GM23338 (cell line): ENCODE measurements around the gene WIPF1. TPM values are rescaled to one million over a fixed set of nuclear protein-coding genes. Genes with fewer than 3 reads are reported as not detected.

Experiments
- ATAC-seq: fragments of 200-7000 bp; cut with Tn5 transposase; 3 replicates; pipeline ENCODE4 v1.9.1; 2020
- DNase-seq: peaks from one replicate; pipeline ENCODE4 v3.0.0-alpha.2; 2015; ENCODE audit warnings: low spot score
- H2AFZ ChIP-seq: fragments of 200-600 bp; sonication (generic); 2 replicates; pipeline ENCODE4 v1.8.0; 2016; ENCODE audit warnings: antibody characterized with exemption, mild to moderate bottlenecking, moderate library complexity
- H3F3A ChIP-seq: fragments of 200-600 bp; sonication (generic); replicated peaks from 2 replicates; pipeline ENCODE4 v1.8.0; 2017; ENCODE audit warnings: antibody characterized with exemption, mixed run types, low read depth
- H3K27ac ChIP-seq: fragments of 200-600 bp; sonication (generic); 2 replicates; pipeline ENCODE4 v1.6.1; 2016; ENCODE audit warnings: low read depth
- H3K27me3 ChIP-seq: fragments of 200-600 bp; sonication (generic); 2 replicates; pipeline ENCODE4 v1.8.0; 2016; ENCODE audit warnings: mild to moderate bottlenecking, mixed run types, moderate library complexity; ENCODE audit not compliant: insufficient read depth
- H3K36me3 ChIP-seq: fragments of 200-600 bp; sonication (generic); 2 replicates; pipeline ENCODE4 v1.8.0; 2016; ENCODE audit warnings: mild to moderate bottlenecking; ENCODE audit not compliant: insufficient read depth
- H3K4me1 ChIP-seq: fragments of 200-600 bp; sonication (generic); 2 replicates; pipeline ENCODE4 v1.8.0; 2016; ENCODE audit warnings: mild to moderate bottlenecking, moderate library complexity; ENCODE audit not compliant: insufficient read depth
- H3K4me2 ChIP-seq: fragments of 200-600 bp; sonication (generic); 2 replicates; pipeline ENCODE4 v1.7.1; 2017; ENCODE audit warnings: mixed run types
- H3K4me3 ChIP-seq: fragments of 200-600 bp; sonication (generic); 2 replicates; pipeline ENCODE4 v1.6.1; 2016; ENCODE audit warnings: mixed run types
- H3K79me2 ChIP-seq: fragments of 200-600 bp; sonication (generic); replicated peaks from 2 replicates; pipeline ENCODE4 v1.8.0; 2017; ENCODE audit warnings: mild to moderate bottlenecking; ENCODE audit not compliant: insufficient read depth
- H3K9me2 ChIP-seq: fragments of 200-600 bp; sonication (generic); 2 replicates; pipeline ENCODE4 v1.8.0; 2017; ENCODE audit not compliant: insufficient read depth
- H4K20me1 ChIP-seq: fragments of 200-600 bp; sonication (generic); replicated peaks from 2 replicates; pipeline ENCODE4 v1.8.0; 2017; ENCODE audit warnings: mild to moderate bottlenecking; ENCODE audit not compliant: insufficient read depth
- H3K27ac Mint-ChIP-seq: 2 replicates; pipeline ENCODE4 v1.8.0; 2020; ENCODE audit warnings: inconsistent platforms, mild to moderate bottlenecking, moderate library complexity, mixed read lengths
- H3K27me3 Mint-ChIP-seq: 3 replicates; pipeline ENCODE4 v1.8.0; 2022; ENCODE audit warnings: low read depth, mild to moderate bottlenecking, moderate library complexity, mixed read lengths, inconsistent platforms; ENCODE audit not compliant: insufficient read depth, poor library complexity
- H3K36me3 Mint-ChIP-seq: 3 replicates; pipeline ENCODE4 v1.8.0; 2021; ENCODE audit warnings: low read depth, mild to moderate bottlenecking, inconsistent platforms, moderate library complexity, mixed read lengths
- H3K4me1 Mint-ChIP-seq: 3 replicates; pipeline ENCODE4 v1.8.0; 2020; ENCODE audit warnings: mild to moderate bottlenecking, inconsistent platforms, mixed read lengths
- H3K4me3 Mint-ChIP-seq: 3 replicates; pipeline ENCODE4 v1.8.0; 2021; ENCODE audit warnings: moderate library complexity, mild to moderate bottlenecking, inconsistent platforms, mixed read lengths
- H3K9me3 Mint-ChIP-seq: 3 replicates; pipeline ENCODE4 v1.8.0; 2020; ENCODE audit warnings: moderate library complexity, mild to moderate bottlenecking, inconsistent platforms, mixed read lengths
- CREB1 ChIP-seq: fragments of 250-450 bp; sonication (Bioruptor Pico); IDR thresholded peaks from 2 replicates; pipeline ENCODE4 v1.5.0; 2020; ENCODE audit warnings: low read depth, mild to moderate bottlenecking, moderate library complexity
- POLR2AphosphoS5 ChIP-seq: IDR thresholded peaks from 2 replicates; pipeline ENCODE4 v1.6.1; 2016; ENCODE audit warnings: antibody characterized with exemption, low read depth
- ZNF114 ChIP-seq: fragments of 250-450 bp; sonication (Bioruptor Pico); IDR thresholded peaks from 2 replicates; pipeline ENCODE4 v1.5.0; 2020; ENCODE audit warnings: mild to moderate bottlenecking, moderate library complexity
- ZNF462 ChIP-seq: fragments of 250-450 bp; sonication (Bioruptor Pico); IDR thresholded peaks from 2 replicates; pipeline ENCODE4 v1.5.0; 2020; ENCODE audit warnings: mild to moderate bottlenecking, moderate library complexity
- polyA plus RNA-seq: library from polyadenylated mRNA; unstranded; fragments of >200 nt; fragmentation: Nextera tagmentation; extraction: Ambion mirVana; gene quantifications from 2 replicates; pipeline ENCODE4 v1.2.1, GENCODE V29; 2016
- total RNA-seq: library from RNA; depleted of rRNA; stranded (reverse); fragments of >200 nt; shearing (Covaris generic); gene quantifications from 2 replicates; pipeline ENCODE4 v1.2.3, GENCODE V29; 2014

WIPF1 gene
- total and polyA plus RNA-seq, 2 experiments from 2014 or later = 3.0 to 6.0 TPM

- TF ChIP-seq ZNF462 (CRISPR knock-in tag) (no peak), CREB1 (CRISPR knock-in tag) (no peak), ZNF114 (CRISPR knock-in tag) (no peak)
Measured at GRCh38 chr2:174571669-174572323, 25.8 kb downstream of the WIPF1 start (continued).

- no peak overlapping the region for H2AFZ ChIP-seq
- H3K27me3 Mint-ChIP-seq = peaks cover 5% of the 10 kb centered on the region
- H3K79me2 ChIP-seq = no peaks in the 10 kb centered on the region
- ATAC-seq = no peak
- 0 out of 3 replicates have a peak, but pooled peaks cover 3% of the 10 kb centered on the region for H3K4me1 Mint-ChIP-seq
- no peaks in the 10 kb centered on the region for H3K9me2 ChIP-seq
- no peaks in the 10 kb centered on the region for H3K4me1 ChIP-seq
- H3K27ac ChIP-seq = no peak overlapping the region
- H3K27me3 ChIP-seq = no peaks in the 10 kb centered on the region
- peaks cover 6% of the 10 kb centered on the region; the same call in 2 of the 3 replicates for H3K36me3 Mint-ChIP-seq
- no peak for DNase-seq
- H3K4me3 Mint-ChIP-seq = no peak overlapping the region
- H3F3A ChIP-seq = no peaks in the 10 kb centered on the region
- H3K4me3 ChIP-seq = no peak overlapping the region
- no peaks in the 10 kb centered on the region for H3K36me3 ChIP-seq
- H3K27ac Mint-ChIP-seq = no peak overlapping the region
- no peaks in the 10 kb centered on the region for H3K9me3 Mint-ChIP-seq
- no peaks in the 10 kb centered on the region for H4K20me1 ChIP-seq
- H3K4me2 ChIP-seq = no peak overlapping the region
- TF ChIP-seq POLR2AphosphoS5 (no peak), ZNF462 (CRISPR knock-in tag) (no peak)
Measured at GRCh38 chr2:174570318-174570958, 27.2 kb downstream of the WIPF1 start.
